GM21529 (cell line): ENCODE measurements around the gene MTF2.
"Not testable (repeated sequence)": the region's sequence is repeated elsewhere in the genome, so short reads cannot be mapped to it uniquely, and the experiment has no call there.

Source experiments
- ATAC-seq: cut with Tn5 transposase; IDR thresholded peaks from one replicate; pipeline ENCODE4 v1.9.1; 2021; ENCODE audit not compliant: unreplicated experiment

MTF2 gene

GRCh38 chr1:93140106-93140505 lies 61.0 kb downstream of the MTF2 start:
- ATAC-seq = no peak

- no peak for ATAC-seq
Observed at GRCh38 chr1:93142161-93142560, 63.1 kb downstream of the MTF2 start.

- no peak for ATAC-seq
Observed at GRCh38 chr1:93143136-93143535, 64.1 kb downstream of the MTF2 start.

GRCh38 chr1:93143769-93144168 lies 64.7 kb downstream of the MTF2 start:
- ATAC-seq = no peak

- ATAC-seq = no peak
Observed at GRCh38 chr1:93148001-93148400, 68.9 kb downstream of the MTF2 start.

GRCh38 chr1:93150729-93151128 lies 71.6 kb downstream of the MTF2 start:
- no peak for ATAC-seq

- no peak for ATAC-seq
Observed at GRCh38 chr1:93151474-93151873, 72.4 kb downstream of the MTF2 start.

GRCh38 chr1:93152835-93153234 lies 73.8 kb downstream of the MTF2 start:
- ATAC-seq = no peak

- ATAC-seq = no peak
Observed at GRCh38 chr1:93154898-93155297, 75.8 kb downstream of the MTF2 start.

GRCh38 chr1:93155335-93155734 lies 76.3 kb downstream of the MTF2 start:
- ATAC-seq = no peak

- no peak for ATAC-seq
Observed at GRCh38 chr1:93159337-93159736, 80.3 kb downstream of the MTF2 start.

- ATAC-seq = not testable (repeated sequence)
Observed at GRCh38 chr1:93163314-93163713, 84.2 kb downstream of the MTF2 start.

GRCh38 chr1:93164816-93165215 lies 85.7 kb downstream of the MTF2 start:
- no peak for ATAC-seq

- ATAC-seq = not testable (repeated sequence)
Observed at GRCh38 chr1:93165895-93166294, 86.8 kb downstream of the MTF2 start.

- no peak for ATAC-seq
Observed at GRCh38 chr1:93167006-93167405, 87.9 kb downstream of the MTF2 start.

GRCh38 chr1:93170141-93170678 lies 91.1 kb downstream of the MTF2 start:
- not testable (repeated sequence) for ATAC-seq

- no peak for ATAC-seq
Observed at GRCh38 chr1:93171549-93172034, 92.5 kb downstream of the MTF2 start.

GRCh38 chr1:93172778-93173177 lies 93.7 kb downstream of the MTF2 start:
- ATAC-seq = no peak

GRCh38 chr1:93174638-93175037 lies 95.6 kb downstream of the MTF2 start:
- not testable (repeated sequence) for ATAC-seq

GRCh38 chr1:93177991-93178390 lies 98.9 kb downstream of the MTF2 start:
- no peak for ATAC-seq

- no peak for ATAC-seq
Observed at GRCh38 chr1:93178418-93178817, 99.3 kb downstream of the MTF2 start.

- peak; percentile 84 for ATAC-seq
Observed at GRCh38 chr1:93179886-93180722, 101.0 kb downstream of the MTF2 start, which contains the start of gene TMED5. Gene TMED5, minus strand, starts transcription at chr1:93180413. Its CDS starts 171 bp downstream, at chr1:93180242.
